Mucosa of descending colon (tissue), 3 donors: ENCODE results near the gene CLHC1. TPM values are rescaled to one million over a fixed set of nuclear protein-coding genes. Genes with fewer than 3 reads are reported as not detected.

ENCODE experiments used
- ATAC-seq: fragments of 200-7000 bp; cut with Tn5 transposase; one replicate; pipeline ENCODE4 v1.9.1; 2020; ENCODE audit warnings: mild to moderate bottlenecking, moderate library complexity
- DNase-seq, 3 donors: peaks; one replicate each; pipeline ENCODE4 v3.0.0-alpha.2; 2020
- H3K36me3 ChIP-seq: fragments of 200-600 bp; one replicate; pipeline ENCODE4 v1.8.0; 2021; ENCODE audit warnings: low read depth, mild to moderate bottlenecking
- H3K4me1 ChIP-seq: fragments of 200-600 bp; one replicate; pipeline ENCODE4 v1.8.0; 2021; ENCODE audit warnings: low read depth, mild to moderate bottlenecking
- H3K4me3 ChIP-seq: fragments of 200-600 bp; one replicate; pipeline ENCODE4 v1.8.0; 2021; ENCODE audit warnings: mild to moderate bottlenecking
- H3K9me3 ChIP-seq: fragments of 200-600 bp; one replicate; pipeline ENCODE4 v1.8.0; 2021; ENCODE audit warnings: mild to moderate bottlenecking
- intact Hi-C, 2 donors: fragments of 100-400 bp; cut with DNase I in 1 of 2; cut with micrococcal nuclease in 1 of 2; formaldehyde crosslinking; loops; one replicate each; pipeline versions ENCODE4 v1.11.0 to v1.11.1; 2022; cut with DNase I, micrococcal nuclease
- total RNA-seq, 3 donors: library from RNA; stranded (reverse); fragmentation: NEBNext Ultra II Directional in 2 of 3; extraction: Animal tissue kit (Norgen Biotek cat#: 25700) in 2 of 3; gene quantifications; one replicate each; pipeline versions ENCODE4 v1.2.1 to v1.2.4, GENCODE V29; 2021 to 2023
- TF ChIP-seq, protein P1 (sequence below): fragments of 200-600 bp; IDR thresholded peaks from one replicate; pipeline ENCODE4 v1.8.0; 2022; ENCODE audit warnings: antibody characterized with exemption, mild to moderate bottlenecking
- donor health status: DM: no; HTN: no; CAD: no; lungs with moderate emphysema.
- donor health status: DM: no; HTN: no; CAD: no.
- donor health status: DM: no; HTN: yes; CAD: no.

The CLHC1 gene
- total RNA-seq, 3 donors from 2014 or later = 9.2 to 15.5 (median 13.2) TPM

DNA sequence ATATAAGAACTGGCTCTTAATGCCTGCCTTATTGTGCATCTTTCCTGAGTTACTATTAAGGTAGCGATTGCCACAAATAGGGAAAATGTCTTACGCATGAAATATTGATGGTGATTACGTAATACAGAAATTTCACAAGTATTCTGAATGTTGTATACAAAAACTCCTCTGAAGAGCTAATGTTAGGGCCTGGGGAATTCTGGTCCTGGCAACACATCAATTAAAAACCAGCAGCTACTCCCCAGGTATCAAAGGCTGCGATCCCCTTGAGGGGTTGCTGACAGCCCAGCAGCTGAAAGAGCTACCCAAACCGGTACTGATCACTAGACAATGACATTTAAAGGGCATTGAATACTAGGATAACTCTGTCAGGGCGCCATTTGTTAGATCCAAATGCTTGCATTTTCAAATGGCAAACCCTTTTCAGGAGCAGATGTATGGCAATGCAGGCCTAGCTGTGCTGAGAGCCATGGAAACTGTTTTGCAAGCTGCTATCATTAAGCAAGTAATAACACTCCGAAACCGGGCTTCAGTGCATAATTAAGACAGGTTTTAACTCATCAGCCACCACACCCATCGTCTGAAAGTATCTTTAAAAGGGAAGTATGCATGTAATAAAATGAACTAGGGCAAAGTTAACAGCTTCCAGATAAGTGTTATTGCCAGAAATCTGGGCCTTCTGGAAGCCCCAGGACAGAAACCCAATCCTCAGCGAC is 78.4 kb downstream of the CLHC1 start:
- no peak for DNase-seq
- TF ChIP-seq, protein P1, sequence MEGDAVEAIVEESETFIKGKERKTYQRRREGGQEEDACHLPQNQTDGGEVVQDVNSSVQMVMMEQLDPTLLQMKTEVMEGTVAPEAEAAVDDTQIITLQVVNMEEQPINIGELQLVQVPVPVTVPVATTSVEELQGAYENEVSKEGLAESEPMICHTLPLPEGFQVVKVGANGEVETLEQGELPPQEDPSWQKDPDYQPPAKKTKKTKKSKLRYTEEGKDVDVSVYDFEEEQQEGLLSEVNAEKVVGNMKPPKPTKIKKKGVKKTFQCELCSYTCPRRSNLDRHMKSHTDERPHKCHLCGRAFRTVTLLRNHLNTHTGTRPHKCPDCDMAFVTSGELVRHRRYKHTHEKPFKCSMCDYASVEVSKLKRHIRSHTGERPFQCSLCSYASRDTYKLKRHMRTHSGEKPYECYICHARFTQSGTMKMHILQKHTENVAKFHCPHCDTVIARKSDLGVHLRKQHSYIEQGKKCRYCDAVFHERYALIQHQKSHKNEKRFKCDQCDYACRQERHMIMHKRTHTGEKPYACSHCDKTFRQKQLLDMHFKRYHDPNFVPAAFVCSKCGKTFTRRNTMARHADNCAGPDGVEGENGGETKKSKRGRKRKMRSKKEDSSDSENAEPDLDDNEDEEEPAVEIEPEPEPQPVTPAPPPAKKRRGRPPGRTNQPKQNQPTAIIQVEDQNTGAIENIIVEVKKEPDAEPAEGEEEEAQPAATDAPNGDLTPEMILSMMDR = no peak
- intact Hi-C loops = no loop called here
- H3K9me3 ChIP-seq = no peaks in the 10 kb centered on the region
- H3K4me1 ChIP-seq = peaks cover 38% of the 10 kb centered on the region
- H3K36me3 ChIP-seq = no peaks in the 10 kb centered on the region
- ATAC-seq = peak; percentile 60
- H3K4me3 ChIP-seq = no peak overlapping the region

DNA sequence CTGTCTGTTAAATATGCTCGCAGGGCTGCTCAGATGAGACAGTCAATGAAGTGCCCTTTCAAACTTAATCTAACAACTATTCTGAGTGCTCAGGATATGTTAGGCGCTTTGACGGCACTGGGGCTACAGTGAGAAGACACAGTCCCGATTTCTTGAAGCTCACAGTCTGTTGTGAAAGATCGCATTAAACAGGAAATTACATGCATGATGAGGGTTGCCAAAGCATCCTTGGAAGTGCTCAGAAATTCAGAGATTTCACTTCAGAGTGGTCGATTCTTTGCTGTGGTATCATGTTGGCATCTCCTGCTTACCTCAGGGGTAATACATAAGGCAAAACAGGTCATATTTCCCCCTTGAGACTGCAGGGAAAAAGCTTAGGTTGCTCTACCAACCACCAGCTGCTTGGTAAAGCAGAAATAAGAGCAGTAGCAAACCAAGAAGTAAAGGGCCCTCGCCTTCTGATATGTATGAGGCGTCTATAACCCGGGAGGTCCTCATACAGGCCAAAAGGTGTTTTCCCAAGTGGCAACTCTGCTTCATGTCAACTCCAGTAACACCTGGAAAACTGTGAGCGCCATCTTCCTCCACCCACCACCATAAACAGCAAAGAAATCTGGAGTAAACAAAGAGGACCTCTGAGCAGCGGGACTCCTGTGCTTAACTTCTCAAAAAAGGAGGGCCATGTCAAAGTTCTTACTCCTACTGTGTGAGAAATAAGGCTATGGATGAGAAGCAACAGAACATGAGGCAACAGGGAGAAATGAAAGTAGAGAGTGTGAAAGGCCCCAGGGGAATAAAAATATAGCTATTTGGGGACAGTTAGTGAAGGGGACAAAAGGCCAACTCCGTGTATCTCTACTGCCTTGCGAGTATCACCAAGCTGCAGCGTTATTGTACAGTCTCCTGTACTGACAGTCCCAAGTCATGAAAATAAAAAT is 79.3 kb downstream of the CLHC1 start:
- Histone ChIP-seq H3K4me3 (no peak overlapping the region), H3K9me3 (no peaks in the 10 kb centered on the region), H3K4me1 (peaks cover 30% of the 10 kb centered on the region), H3K36me3 (no peaks in the 10 kb centered on the region)
- ATAC-seq (no peak), DNase-seq (no peak)
- intact Hi-C loops = no loop called here
- TF ChIP-seq, protein P1 = no peak

DNA sequence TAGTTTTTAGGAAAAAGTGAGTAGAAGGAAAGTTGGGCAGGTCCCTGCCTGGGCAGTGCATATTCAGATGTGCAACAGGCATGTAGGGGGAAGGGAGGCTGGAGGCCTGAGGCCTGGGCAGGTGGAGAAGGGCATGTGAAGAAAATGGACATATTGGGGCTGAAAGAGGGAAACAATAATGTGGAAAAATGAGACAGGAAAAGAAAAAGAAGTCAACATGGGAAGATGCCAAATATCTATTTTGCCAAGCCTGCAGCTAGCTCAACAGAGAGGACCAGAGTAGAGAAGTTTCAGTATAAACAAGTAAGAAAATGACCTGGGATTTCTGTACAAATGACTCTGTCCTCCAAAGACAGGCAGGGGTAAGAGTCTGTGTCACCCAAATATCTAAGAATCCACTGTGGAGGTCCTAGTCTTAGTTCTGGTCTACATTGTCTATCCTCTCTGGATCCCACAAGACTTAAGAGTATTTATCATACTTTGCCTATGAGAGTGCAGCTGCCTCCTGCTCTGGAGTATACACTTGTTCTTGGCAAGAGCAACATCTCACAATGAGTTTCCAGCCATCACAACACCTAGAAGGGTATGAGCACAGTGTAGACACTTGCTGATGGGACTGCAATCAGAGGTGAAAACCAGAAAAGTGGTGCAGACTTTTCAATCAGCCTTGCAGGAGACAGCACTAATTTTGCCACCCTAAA is 80.2 kb downstream of the CLHC1 start:
- Histone ChIP-seq H3K4me3 (no peak overlapping the region), H3K9me3 (no peaks in the 10 kb centered on the region), H3K4me1 (peaks cover 24% of the 10 kb centered on the region), H3K36me3 (no peaks in the 10 kb centered on the region)
- ATAC-seq (no peak), DNase-seq (no peak)
- TF ChIP-seq, protein P1 = no peak
- intact Hi-C loops = no loop called here

DNA sequence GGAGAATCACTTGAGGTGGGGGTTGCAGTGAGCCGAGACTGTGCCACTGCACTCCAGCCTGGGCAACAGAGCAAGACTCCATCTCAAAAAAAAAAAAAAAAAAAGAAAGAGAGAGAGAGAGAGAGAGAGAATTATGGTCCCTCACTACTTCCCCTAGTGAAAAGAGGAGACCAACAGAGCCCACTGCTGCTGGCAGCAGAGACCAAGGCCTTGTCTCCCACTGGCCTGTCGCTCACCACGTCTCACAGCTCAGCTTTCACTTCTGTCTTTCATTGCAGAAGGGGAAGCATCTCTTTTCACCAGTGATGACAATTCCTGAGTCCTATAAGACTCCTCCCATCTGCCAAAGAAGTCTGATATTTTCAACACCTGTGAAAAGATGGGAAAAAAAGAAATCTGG is 81.3 kb downstream of the CLHC1 start:
- DNase-seq (no peak), ATAC-seq (peak; percentile 39)
- H3K4me3 ChIP-seq = no peak overlapping the region
- no peaks in the 10 kb centered on the region for H3K9me3 ChIP-seq
- no peaks in the 10 kb centered on the region for H3K36me3 ChIP-seq
- TF ChIP-seq, protein P1 = no peak
- intact Hi-C loops = no loop called here
- H3K4me1 ChIP-seq = peaks cover 22% of the 10 kb centered on the region

GRCh38 chr2:55148269-55148668 is 83.8 kb downstream of the CLHC1 start:
- Histone ChIP-seq H3K4me3 (no peak overlapping the region), H3K4me1 (peaks cover 1% of the 10 kb centered on the region), H3K36me3 (no peaks in the 10 kb centered on the region), H3K9me3 (no peaks in the 10 kb centered on the region)
- TF ChIP-seq, protein P1 = no peak
- ATAC-seq (no peak), DNase-seq (no peak)
- intact Hi-C loops = no loop called here
